DMS53 treated with DMSO at 0.1 percent for 48 hours (cell line): ENCODE measurements around the gene ABR.
A peak's percentile ranks its signal among the peaks of the same experiment; 100 is the strongest.

Experiments
- DNase-seq: peaks from one replicate; lab custom pipeline; 2025; ENCODE audit not compliant: unreplicated experiment; lab: John Stamatoyannopoulos, UW

Gene ABR

DNA sequence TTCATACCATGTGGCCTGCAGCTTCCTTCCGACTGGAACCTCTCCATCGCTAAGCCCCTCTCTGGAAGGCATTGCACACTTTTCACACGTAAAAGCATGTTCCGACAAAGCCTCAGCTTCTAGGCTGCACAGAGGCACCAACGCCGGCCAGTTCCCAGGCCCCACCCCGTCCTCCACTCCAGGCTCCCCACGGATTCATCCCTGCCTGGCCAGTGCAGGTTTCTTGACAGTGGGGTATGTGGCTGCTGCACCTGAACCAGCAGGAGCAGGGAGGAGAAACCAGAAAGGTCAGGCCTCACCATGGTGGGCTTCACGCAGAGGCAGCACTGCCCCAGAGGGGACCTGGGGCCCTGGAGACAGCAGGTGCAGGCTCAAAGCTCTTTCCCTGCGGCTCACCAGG, 168.6 kb downstream of the ABR start:
- DNase-seq, result no peak

DNA sequence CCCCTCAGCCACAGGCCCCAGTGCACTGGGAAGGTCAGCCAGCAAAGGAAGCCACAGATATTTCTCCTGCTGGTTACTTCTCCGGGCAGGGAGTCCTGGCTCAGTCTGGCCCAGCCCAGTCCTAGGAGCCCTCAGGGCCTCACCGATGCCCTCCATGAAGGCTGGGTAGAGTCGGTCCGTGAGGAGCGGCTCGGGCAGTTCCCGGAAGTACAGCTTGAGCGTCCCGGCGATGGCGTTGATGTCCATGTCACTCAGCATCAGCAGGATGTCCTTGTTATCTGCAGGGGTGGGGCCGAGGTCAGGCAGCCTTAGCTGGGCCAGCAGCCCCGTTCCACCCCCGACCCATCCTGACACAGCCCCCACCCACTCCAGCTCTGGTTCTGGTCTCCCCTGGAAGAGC, 169.2 kb downstream of the ABR start:
- no peak for DNase-seq

GRCh38 chr17:1010086-1010450, 169.7 kb downstream of the ABR start:
- DNase-seq, result no peak

GRCh38 chr17:1009229-1010085, 170.3 kb downstream of the ABR start:
- DNase-seq, result no peak

DNA sequence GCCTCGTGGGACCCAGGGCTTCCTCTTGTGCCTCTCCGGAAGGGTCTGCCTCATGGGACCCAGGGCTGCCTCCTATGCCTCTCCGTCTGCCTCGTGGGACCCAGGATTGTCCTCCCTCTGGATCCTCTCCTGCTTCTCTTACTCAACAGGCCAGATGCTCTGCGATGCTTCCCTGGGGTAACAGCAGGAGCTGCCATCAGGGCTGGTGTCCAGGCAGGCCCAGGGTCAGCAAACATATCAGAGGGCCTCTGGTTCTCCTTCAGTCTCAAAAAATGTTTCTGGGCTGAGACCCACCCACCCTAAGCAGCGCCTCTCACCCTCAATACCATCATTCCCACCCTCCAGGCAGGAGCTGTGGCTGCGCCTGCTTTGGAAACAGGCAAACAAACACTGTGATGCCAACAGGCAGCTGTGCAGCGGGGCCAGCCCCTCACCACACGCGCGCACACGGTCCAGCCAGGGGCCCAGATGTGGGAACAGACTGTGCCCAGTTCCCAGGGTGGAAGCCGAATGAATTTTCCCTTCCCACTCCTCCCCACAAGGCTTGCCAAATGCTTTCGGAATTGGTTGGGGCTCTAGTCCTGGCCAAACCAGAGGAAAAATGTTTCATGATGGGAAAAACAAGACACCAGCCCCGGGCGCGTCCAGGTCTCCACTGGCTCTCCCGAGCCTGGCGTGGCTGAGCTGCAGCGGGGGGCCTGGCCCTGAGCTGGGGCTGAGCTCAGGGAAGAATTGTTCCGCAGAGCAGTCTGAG, 171.6 kb downstream of the ABR start:
- DNase-seq, result no peak

- DNase-seq, result no peak
Measured at GRCh38 chr17:1007310-1008007, 172.3 kb downstream of the ABR start.

DNA sequence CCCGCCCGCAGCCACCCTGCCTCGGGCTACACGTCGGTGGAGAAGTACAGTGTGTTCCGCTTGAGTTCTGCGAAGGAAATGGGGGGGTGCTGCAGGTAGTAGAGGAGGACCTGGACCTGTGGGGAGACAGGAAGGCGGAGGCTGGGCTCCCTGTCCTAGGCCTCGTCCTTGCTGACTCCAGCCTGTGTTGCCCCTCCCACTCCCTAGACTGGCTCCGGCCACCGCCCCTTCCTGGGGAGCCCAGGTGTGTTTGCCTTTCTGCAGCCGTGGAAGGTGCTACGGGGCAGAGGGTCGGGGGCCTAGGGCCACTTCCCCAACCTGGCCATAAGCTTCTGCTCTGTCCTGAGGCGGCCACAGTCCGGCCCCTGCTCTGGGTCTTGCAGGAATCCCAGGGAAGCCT, 173.7 kb downstream of the ABR start:
- no peak for DNase-seq

DNA sequence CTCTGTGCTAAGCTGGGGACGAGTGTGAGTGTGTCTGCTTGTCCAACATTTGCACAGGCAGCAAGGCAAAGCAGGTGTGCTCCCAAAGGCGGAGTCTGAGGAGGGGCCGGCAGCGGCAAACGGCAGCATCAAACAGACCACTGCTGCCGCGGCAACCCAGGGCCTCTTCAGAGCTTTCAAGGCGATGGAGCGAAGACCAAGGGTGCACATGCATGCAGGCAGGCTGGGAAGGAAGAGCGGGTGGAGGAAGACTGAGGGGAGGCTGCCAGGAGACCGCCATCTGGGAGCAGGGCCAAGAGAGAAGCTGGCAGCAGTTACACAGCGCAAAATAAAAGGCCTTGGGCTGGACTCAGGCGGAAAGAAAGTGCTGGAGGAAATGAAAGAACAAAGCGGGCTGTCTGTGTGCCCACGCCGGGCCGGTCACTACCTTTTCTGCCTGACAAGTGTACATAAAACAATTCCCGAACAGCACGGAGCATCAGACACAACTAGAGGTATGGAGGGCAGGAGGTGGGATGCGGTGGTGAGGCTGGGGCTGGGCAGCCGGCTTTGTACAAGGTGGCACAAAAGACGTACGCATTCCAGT, 174.3 kb downstream of the ABR start:
- no peak for DNase-seq

GRCh38 chr17:1004769-1005295, 174.9 kb downstream of the ABR start:
- no peak for DNase-seq

DNA sequence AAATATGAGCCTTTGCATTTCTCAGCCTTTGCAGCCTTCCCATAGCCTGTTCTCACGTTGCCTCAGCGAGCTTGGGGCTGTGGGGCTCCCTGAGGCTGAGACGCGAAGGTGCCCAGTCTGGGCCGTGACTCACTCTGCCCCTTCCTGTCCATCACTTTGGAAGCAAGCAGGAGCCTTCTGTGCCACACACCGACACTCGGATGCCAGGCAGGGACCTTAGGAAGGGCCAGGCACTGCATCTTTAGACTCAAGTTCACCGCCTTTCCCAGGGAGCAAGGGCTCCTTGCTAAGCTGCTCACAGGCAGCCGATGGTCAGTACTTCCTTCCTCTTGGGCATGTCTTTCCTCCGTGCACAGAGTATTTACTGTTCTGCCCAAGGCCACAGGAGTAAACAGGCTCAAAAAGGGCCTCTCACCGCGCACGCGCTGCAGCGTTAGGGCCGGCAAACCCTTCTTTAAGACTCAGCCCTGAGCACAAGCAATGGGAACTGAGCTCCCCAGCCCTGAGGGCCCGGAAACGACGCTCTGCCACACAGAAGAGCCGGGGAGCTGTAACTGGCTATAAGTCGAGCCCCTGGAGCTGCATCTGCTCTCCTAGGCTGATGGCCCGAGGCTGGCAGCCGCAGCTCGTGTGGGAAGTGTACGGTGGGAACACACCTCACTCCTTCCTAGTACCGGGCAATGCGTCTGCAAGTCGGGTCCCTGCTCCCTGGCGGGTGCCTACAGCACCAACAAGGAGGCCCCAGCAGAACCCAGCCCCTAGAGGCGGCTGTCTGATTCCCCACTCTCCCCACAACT, 175.6 kb downstream of the ABR start:
- no peak for DNase-seq

GRCh38 chr17:1003633-1003971, 176.2 kb downstream of the ABR start:
- no peak for DNase-seq

DNA sequence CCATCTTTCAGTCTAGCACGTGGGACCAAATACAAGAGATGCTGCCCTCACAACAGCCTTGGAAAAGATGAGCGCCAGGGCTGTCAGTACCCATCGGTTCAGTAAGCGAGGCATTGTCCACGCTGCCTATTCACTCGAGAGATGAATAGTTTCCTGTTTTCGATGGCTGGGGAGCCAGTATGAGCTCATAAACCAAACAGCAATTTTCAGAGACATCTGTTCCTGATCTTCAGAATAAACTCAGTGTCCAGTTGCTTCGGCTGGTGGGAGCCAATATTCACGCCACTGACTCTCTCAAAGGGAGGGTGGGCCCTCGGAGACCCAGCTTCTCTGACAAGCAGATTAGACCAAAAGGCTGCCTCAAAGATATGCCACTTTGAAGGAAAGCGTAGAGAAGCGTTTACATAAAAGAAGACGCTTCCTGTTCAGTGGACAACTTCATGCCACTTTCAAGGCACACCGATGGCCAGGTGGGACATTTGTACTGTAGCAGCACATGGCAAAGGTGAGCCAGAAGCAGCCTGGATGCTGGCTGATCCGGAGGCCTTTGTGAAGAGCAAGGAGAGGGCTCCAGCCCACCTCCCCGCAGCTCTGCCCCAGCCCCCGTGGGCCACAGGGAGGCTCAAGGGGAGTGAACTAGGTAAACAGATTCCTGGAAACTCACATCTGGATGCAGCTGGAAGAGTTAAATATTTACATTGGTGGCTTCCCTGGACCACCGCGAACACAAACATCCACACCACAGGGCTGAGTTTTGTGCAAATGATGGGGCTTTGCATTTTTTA, 176.8 kb downstream of the ABR start:
- no peak for DNase-seq

- DNase-seq, result no peak
Measured at GRCh38 chr17:1002412-1002753, 177.4 kb downstream of the ABR start.

- DNase-seq, result no peak
Measured at GRCh38 chr17:1001640-1002411, 178.0 kb downstream of the ABR start.

- DNase-seq, result no peak
Measured at GRCh38 chr17:1000597-1001461, 179.0 kb downstream of the ABR start.

GRCh38 chr17:998111-998510, 181.7 kb downstream of the ABR start:
- no peak for DNase-seq

DNA sequence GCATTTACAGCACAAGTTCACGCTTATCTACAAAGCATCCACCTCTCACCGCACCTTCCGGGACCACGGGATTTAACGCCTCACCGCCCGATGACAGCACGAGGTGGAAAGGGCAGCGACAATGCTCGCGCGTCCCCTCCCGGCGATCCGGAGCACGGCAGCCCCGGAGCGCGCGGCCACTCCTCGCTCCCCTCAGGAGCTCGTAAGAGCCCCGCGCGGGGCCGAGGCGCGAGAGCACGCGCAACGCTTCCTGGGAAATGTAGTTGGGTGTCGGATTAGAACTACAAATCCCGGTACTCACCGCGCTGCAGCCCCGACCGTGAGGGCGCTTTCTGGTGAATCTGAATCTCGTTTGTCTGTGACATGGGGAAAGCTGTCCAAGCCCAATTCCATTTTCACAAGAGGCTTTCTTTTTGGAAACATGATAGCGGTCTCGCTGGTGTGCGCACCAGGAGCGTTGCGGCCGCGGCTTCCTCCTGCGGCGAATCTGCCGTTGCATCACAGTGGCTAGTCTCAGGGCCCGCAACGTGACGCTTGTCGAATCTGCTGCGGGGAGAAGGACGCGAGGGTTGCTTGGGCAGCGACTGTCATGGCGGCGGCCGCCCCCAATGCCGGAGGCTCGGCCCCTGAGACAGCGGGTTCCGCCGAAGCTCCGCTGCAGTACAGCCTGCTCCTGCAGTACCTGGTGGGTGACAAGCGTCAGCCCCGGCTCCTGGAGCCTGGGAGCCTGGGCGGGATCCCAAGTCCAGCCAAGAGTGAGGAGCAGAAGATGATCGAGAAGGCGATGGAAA, 183.0 kb downstream of the ABR start, which contains the start of gene TIMM22:
TSS of gene TIMM22 (plus strand) at position 576 of the 791 bp plus-strand sequence. CDS start at position 590, 14 bp downstream.
- peak; percentile 90 for DNase-seq
